GM10248 (cell line): Measurements from ENCODE around the gene CCSER2.
"Not testable (repeated sequence)": the region's sequence is repeated elsewhere in the genome, so short reads cannot be mapped to it uniquely, and the experiment has no call there.

Experiments
- CTCF ChIA-PET: fragments of 300-600 bp; sonication (Branson Sonifier 250); formaldehyde crosslinking; extraction: SDS; loops from one replicate; lab custom pipeline; 2021; ENCODE audit warnings: antibody characterized with exemption; lab: Yijun Ruan, JAX
- POLR2A ChIA-PET: fragments of 350-650 bp; sonication (Branson Sonifier 250); formaldehyde crosslinking; extraction: SDS; loops from one replicate; lab custom pipeline; 2020; ENCODE audit warnings: antibody characterized with exemption; lab: Yijun Ruan, JAX
- DNase-seq: peaks from one replicate; pipeline ENCODE4 v3.0.0; 2012; ENCODE audit errors: extremely low spot score
- CTCF ChIP-seq: IDR thresholded peaks from 2 replicates; pipeline ENCODE4 v1.5.1; 2012; ENCODE audit warnings: mild to moderate bottlenecking, low read depth; ENCODE audit errors: extremely low read depth, missing control alignments, control extremely low read depth

CCSER2 gene

GRCh38 chr10:84328418-84329195 is at the start of gene CCSER2:
CCSER2 (plus strand) TSS chr10:84328589; CDS start chr10:84371053, 42,464 bp downstream.
- no peak for TF ChIP-seq CTCF
- ChIA-PET POLR2A (interaction anchor here (0.6 to 0.8 kb wide), 2 partner anchors 9 to 15 kb away, joined by 3 to 7 read pairs; no protein-coding TSS in a partner anchor), CTCF (interaction anchor here (1.0 to 2.3 kb wide), 10 partner anchors 9 to 212 kb away, joined by 3 to 10 read pairs (median 6); no protein-coding TSS in a partner anchor)
- peak; percentile 99 for DNase-seq

GRCh38 chr10:84279876-84280475 is 48.4 kb upstream of the CCSER2 start:
- CTCF ChIA-PET = interaction anchor here (1.1 kb wide), 1 partner anchor 257 kb away, joined by 4 read pairs; no protein-coding TSS in a partner anchor
- POLR2A ChIA-PET, DNase-seq: not testable (repeated sequence)

GRCh38 chr10:84286695-84287094 is 41.7 kb upstream of the CCSER2 start:
- CTCF ChIA-PET = interaction anchor here (1.4 kb wide), 1 partner anchor 19 kb away, joined by 4 read pairs; no protein-coding TSS in a partner anchor
- TF ChIP-seq CTCF = no peak
- no peak for DNase-seq
- POLR2A ChIA-PET = no interaction called here

GRCh38 chr10:84288151-84288550 is 40.2 kb upstream of the CCSER2 start:
- no peak for DNase-seq
- no peak for TF ChIP-seq CTCF
- ChIA-PET CTCF (interaction anchor here (1.4 to 1.8 kb wide), 3 partner anchors 21 to 249 kb away, joined by 5 to 8 read pairs (median 6); no protein-coding TSS in a partner anchor), POLR2A (no interaction called here)

GRCh38 chr10:84289521-84290200 is 38.7 kb upstream of the CCSER2 start:
- CTCF ChIA-PET = interaction anchor here (0.9 to 3.9 kb wide), 6 partner anchors 9 to 247 kb away, joined by 3 to 13 read pairs (median 5); no protein-coding TSS in a partner anchor
- POLR2A ChIA-PET = interaction anchor here (0.6 kb wide), 1 partner anchor 223 kb away, joined by 4 read pairs; no protein-coding TSS in a partner anchor
- DNase-seq = no peak
- no peak for TF ChIP-seq CTCF

GRCh38 chr10:84290235-84290634 is 38.2 kb upstream of the CCSER2 start:
- no peak for DNase-seq
- TF ChIP-seq CTCF = no peak
- POLR2A ChIA-PET = interaction anchor here (0.6 kb wide), 1 partner anchor 223 kb away, joined by 4 read pairs; no protein-coding TSS in a partner anchor
- CTCF ChIA-PET = interaction anchor here (1.0 to 3.9 kb wide), 5 partner anchors 9 to 247 kb away, joined by 3 to 13 read pairs (median 5); no protein-coding TSS in a partner anchor
